Measurements from ENCODE around the gene SPAG6.
"Not testable (repeated sequence)": the region's sequence is repeated elsewhere in the genome, so short reads cannot be mapped to it uniquely, and the experiment has no call there.

SPAG6 gene

DNA sequence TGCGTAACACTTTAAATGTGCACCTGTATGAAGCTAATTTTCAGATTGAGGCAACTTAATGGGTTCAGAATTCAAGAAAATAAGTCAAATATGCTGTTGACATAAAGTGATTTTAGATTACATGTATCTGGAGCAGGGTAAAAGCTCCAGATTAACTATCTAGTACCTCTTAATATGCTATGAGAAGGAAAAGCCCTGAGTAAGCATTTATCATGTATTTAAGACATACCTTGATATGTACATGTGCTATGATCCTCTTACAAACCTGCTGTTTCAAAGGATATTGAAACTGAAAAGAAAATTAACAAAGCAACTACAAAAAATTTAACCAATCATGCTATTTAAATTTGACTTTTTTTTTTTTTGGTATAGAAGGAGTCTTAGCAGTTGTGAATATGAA lies 4.5 kb downstream of the SPAG6 start (continued):
- TF ChIP-seq PPARA (CRISPR knock-in tag; IDR thresholded peaks at IDR 0.05; ENCODE audit: borderline replicate concordance) (no peak), CSRNP3 (CRISPR knock-in tag; IDR thresholded peaks at IDR 0.05) (no peak)

DNA sequence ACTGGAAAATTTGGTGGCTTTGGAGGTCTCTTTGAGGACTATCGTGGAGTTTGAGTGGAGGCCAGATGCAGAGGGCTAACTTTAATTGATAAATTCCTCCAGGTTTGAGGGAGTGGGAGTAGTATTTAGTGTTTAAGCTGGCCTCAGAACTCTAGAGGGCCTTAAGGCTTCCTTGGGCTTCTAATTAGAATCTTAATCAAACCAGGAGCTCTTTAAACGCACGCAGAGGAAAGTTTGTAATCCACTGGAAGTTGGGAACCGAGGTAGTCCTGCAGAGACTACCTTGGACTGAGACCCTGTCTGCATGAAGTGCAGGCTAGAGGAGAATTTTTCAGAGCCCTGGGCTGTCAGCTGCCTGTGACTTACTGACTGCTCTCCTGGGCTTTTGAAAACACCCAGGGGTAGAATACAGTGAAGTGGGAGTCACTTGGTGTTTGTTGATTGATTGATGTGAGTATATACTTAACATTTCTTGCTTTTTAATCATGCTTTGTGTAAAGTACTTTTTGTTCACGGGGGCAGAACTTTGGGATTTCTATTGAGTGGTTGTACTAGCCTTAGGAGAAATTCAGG lies 5.9 kb downstream of the SPAG6 start:
- no peak for TF ChIP-seq CSRNP3 (CRISPR knock-in tag; IDR thresholded peaks at IDR 0.05)
- no peak for TF ChIP-seq RARB (CRISPR knock-in tag; IDR thresholded peaks at IDR 0.05)
- ATAC-seq: no peak

DNA sequence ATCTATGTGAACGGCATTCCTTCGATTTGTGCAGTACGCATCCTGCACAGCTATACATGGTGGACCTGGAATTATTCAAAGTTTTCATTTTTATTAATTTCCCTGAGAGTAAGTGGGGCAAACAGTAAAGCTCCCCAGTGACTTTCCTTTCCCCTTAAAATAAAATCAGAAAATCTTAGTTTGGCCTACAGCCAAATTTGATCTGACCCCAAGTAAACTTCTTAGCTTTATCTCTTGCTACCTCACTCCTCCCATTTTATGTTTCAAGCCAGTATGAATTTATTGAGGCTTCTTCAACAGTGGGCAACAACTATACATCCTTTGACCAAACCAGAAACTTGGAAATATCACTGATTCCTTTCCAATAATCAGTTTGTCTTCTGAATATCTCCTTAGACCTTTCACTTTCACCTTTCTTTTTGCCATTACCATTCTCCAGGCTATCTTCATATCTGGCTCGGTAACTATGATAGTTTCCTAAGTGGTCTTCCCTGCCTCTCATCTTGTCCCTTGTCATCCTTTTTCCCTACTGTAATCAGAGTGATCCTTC lies 11.1 kb downstream of the SPAG6 start:
- no peak for ATAC-seq
- TF ChIP-seq ZFP30 (CRISPR knock-in tag; IDR thresholded peaks at IDR 0.05): no peak
- TF ChIP-seq PATZ1 (CRISPR knock-in tag; IDR thresholded peaks at IDR 0.05; ENCODE audit: borderline replicate concordance): no peak
- TF ChIP-seq CSRNP3 (CRISPR knock-in tag; IDR thresholded peaks at IDR 0.05): no peak
- no peak for TF ChIP-seq ESRRG (CRISPR knock-in tag; IDR thresholded peaks at IDR 0.05)
- no peak for TF ChIP-seq ZFP3 (CRISPR knock-in tag; IDR thresholded peaks at IDR 0.05)
- TF ChIP-seq POU6F1 (CRISPR knock-in tag; IDR thresholded peaks at IDR 0.05; ENCODE audit: borderline replicate concordance, low read depth): no peak
- no peak for TF ChIP-seq TOX (CRISPR knock-in tag; IDR thresholded peaks at IDR 0.05; ENCODE audit: borderline replicate concordance)
- no peak for TF ChIP-seq ZC3H10 (CRISPR knock-in tag; IDR thresholded peaks at IDR 0.05)

DNA sequence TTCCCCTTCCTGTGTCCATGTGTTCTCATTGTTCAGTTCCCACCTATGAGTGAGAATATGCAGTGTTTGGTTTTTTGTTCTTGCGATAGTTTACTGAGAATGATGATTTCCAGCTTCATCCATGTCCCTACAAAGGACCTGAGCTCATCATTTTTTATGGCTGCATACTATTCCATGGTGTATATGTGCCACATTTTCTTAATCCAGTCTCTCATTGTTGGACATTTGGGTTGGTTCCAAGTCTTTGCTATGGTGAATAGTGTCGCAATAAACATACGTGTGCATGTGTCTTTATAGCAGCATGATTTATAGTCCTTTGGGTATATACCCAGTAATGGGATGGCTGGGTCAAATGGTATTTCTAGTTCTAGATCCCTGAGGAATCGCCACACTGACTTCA lies 12.5 kb downstream of the SPAG6 start:
- not testable (repeated sequence) for ATAC-seq

- no peak for ATAC-seq
- no peak for TF ChIP-seq ISL1 (CRISPR knock-in tag; IDR thresholded peaks at IDR 0.05)
- no peak for TF ChIP-seq ZNF8 (CRISPR knock-in tag; IDR thresholded peaks at IDR 0.05)
- no peak for TF ChIP-seq ESRRG (CRISPR knock-in tag; IDR thresholded peaks at IDR 0.05)
- TF ChIP-seq ZFP3 (CRISPR knock-in tag; IDR thresholded peaks at IDR 0.05): no peak
- TF ChIP-seq CREB5 (CRISPR knock-in tag; IDR thresholded peaks at IDR 0.05; ENCODE audit: low read depth): no peak
- TF ChIP-seq PATZ1 (CRISPR knock-in tag; IDR thresholded peaks at IDR 0.05; ENCODE audit: borderline replicate concordance): no peak
- TF ChIP-seq ZNF565 (CRISPR knock-in tag; conservative IDR thresholded peaks at IDR 0.05; ENCODE audit: low read depth): no peak
- TF ChIP-seq CSDC2 (CRISPR knock-in tag; IDR thresholded peaks at IDR 0.05): no peak
- no peak for TF ChIP-seq GLIS3 (CRISPR knock-in tag; IDR thresholded peaks at IDR 0.05)
- TF ChIP-seq ZNF70 (CRISPR knock-in tag; IDR thresholded peaks at IDR 0.05): no peak
- no peak for TF ChIP-seq BACH2 (CRISPR knock-in tag; IDR thresholded peaks at IDR 0.05; ENCODE audit: borderline replicate concordance)
- TF ChIP-seq ARNTL (CRISPR knock-in tag; IDR thresholded peaks at IDR 0.05; ENCODE audit: borderline replicate concordance, low read depth): no peak
- TF ChIP-seq ZC3H10 (CRISPR knock-in tag; IDR thresholded peaks at IDR 0.05): no peak
Observed at GRCh38 chr10:22363305-22363704, 18.0 kb downstream of the SPAG6 start.

Measured in SK-N-SH treated with all-trans-retinoic acid at 6 μM for 48 hours (cell line).